ENCODE measurements around the gene CD70. TPM values are rescaled to one million over a fixed set of nuclear protein-coding genes. Genes with fewer than 3 reads are reported as not detected.

The CD70 gene
- total and polyA plus RNA-seq, 2 of the 8 experiments (the other 6 are each of a cell fraction or from before 2014, with no cell fraction given) = 1.3 to 12.0 TPM

DNA sequence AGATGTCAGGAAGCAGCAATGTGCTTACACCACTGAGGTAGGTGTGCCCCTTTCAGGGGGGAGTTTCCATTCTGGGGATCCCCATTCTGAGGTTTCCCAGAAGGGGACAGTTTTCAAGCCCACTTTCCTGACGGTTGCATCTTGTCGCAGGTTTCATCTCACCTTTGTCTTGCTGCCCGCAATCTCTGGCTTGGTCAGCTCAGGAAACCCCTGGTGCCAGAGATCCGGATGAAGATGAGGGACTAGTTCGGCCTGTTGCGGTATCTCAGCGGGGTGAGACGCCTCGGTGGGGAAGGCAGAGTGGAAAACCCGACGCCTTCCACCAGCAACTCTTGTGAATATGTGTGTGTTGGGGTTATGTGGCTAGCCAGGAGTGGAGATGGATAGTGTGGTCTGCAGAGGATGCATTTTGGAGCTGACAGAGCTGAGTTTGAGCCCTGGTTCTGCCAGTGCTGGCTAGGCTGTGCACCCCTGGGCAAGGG lies 47.0 kb downstream of the CD70 start:
- 86% methylated on average over 11 of the region's 11 CpGs; no CpG with 5 or more reads in 1 of the 2 experiments for WGBS, 2 experiments (ENCODE audit: extremely low coverage in 1 of 2, insufficient coverage in 1 of 2, insufficient read length in 1 of 2, insufficient replicate concordance in 2 of 2, low coverage in 1 of 2, low lambda C conversion rate in 2 of 2, missing lambda C conversion rate in 1 of 2)
- H2BK12ac ChIP-seq (ENCODE audit: low read depth, low read length) = no peak overlapping the region
- no peak overlapping the region for H3K23ac ChIP-seq (ENCODE audit: insufficient read length)
- H4K20me1 ChIP-seq (replicated peaks in 1 of 2; ENCODE audit: control insufficient read depth in 1 of 2, insufficient read depth in 2 of 2, low read length in 2 of 2) = no peaks in the 10 kb centered on the region
- H4K5ac ChIP-seq (ENCODE audit: insufficient read length, low read depth, low read length) = no peak overlapping the region
- H3K36me3 ChIP-seq (ENCODE audit: control insufficient read depth in 2 of 4, insufficient read depth in 4 of 4, low read length in 3 of 4) = no peaks in the 10 kb centered on the region
- DNase-seq (ENCODE audit: low read depth in 1 of 2, low spot score in 2 of 2) = no peak
- H3K14ac ChIP-seq (ENCODE audit: insufficient read length) = no peak overlapping the region
- H2BK120ac ChIP-seq (replicated peaks; ENCODE audit: low read depth, low read length) = no peak overlapping the region
- H3K79me1 ChIP-seq (ENCODE audit: low read depth, low read length) = no peaks in the 10 kb centered on the region
- no peak overlapping the region for H2BK5ac ChIP-seq (ENCODE audit: low read depth, low read length)
- no peaks in the 10 kb centered on the region for H3K4me1 ChIP-seq (replicated peaks in 1 of 4; ENCODE audit: control insufficient read depth in 3 of 4, insufficient read depth in 4 of 4, low read length in 3 of 4)
- ChIA-PET POLR2A (ENCODE audit: partially characterized antibody) (no interaction called here), CTCF (ENCODE audit: partially characterized antibody) (interaction anchor here (1.6 kb wide), 1 partner anchor 9 kb away, joined by 5 read pairs; no protein-coding TSS in a partner anchor)
- no peak overlapping the region for H3K18ac ChIP-seq (ENCODE audit: extremely low read depth, low read length)
- H2AFZ ChIP-seq (ENCODE audit: low read length) = no peak overlapping the region; the same call in 1 of the 2 replicates
- H2BK20ac ChIP-seq (ENCODE audit: low read length) = no peak overlapping the region
- no peak for TF ChIP-seq EGR1 (IDR thresholded peaks at IDR 0.05; ENCODE audit: borderline replicate concordance, low read depth, low read length)
- no peak for TF ChIP-seq RAD21 (IDR thresholded peaks at IDR 0.05 in 1 of 2, conservative IDR thresholded peaks at IDR 0.05 in 1 of 2; ENCODE audit: low read depth in 2 of 2, low read length in 2 of 2)
- TF ChIP-seq SP4 (IDR thresholded peaks at IDR 0.05; ENCODE audit: low read length) = no peak
- TF ChIP-seq, protein P1, sequence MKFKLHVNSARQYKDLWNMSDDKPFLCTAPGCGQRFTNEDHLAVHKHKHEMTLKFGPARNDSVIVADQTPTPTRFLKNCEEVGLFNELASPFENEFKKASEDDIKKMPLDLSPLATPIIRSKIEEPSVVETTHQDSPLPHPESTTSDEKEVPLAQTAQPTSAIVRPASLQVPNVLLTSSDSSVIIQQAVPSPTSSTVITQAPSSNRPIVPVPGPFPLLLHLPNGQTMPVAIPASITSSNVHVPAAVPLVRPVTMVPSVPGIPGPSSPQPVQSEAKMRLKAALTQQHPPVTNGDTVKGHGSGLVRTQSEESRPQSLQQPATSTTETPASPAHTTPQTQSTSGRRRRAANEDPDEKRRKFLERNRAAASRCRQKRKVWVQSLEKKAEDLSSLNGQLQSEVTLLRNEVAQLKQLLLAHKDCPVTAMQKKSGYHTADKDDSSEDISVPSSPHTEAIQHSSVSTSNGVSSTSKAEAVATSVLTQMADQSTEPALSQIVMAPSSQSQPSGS (IDR thresholded peaks at IDR 0.05; ENCODE audit: low read length) = no peak
- TF ChIP-seq FOSL1 (IDR thresholded peaks at IDR 0.05; ENCODE audit: insufficient read depth, low read depth, low read length) = no peak
- no peak for TF ChIP-seq EP300 (IDR thresholded peaks at IDR 0.05; ENCODE audit: borderline replicate concordance in 1 of 2, low read depth in 2 of 2, low read length in 2 of 2)
- TF ChIP-seq MAFK (IDR thresholded peaks at IDR 0.05; ENCODE audit: low read depth, low read length) = no peak
- H4K8ac ChIP-seq (ENCODE audit: extremely low read depth, insufficient read depth, low read length) = no peak overlapping the region
- peaks cover 4% of the 10 kb centered on the region in 2 experiments; a peak in 2 of 4 replicates for H3K9me3 ChIP-seq (ENCODE audit: insufficient read depth in 2 of 2, low read depth in 1 of 2, low read length in 1 of 2)
- no peaks in the 10 kb centered on the region for H3K79me2 ChIP-seq (ENCODE audit: control insufficient read depth in 1 of 2, insufficient read depth in 2 of 2, low read length in 2 of 2)
- no peaks in the 10 kb centered on the region for H3K23me2 ChIP-seq (ENCODE audit: low read depth, low read length)
- no peak overlapping the region for H3K4me3 ChIP-seq (ENCODE audit: extremely low read depth in 1 of 4, insufficient read depth in 2 of 4, low read depth in 3 of 4, low read length in 4 of 4)
- no peak overlapping the region for H3K27ac ChIP-seq (ENCODE audit: low read depth, low read length)
- H2BK15ac ChIP-seq (ENCODE audit: low read length) = no peak overlapping the region
- H4K91ac ChIP-seq (replicated peaks; ENCODE audit: insufficient read length, low read length) = no peak overlapping the region
- no peak overlapping the region for H3K4ac ChIP-seq (replicated peaks; ENCODE audit: insufficient read length, low read depth, low read length)
- no peaks in the 10 kb centered on the region for H3K27me3 ChIP-seq (replicated peaks in 1 of 4; ENCODE audit: control insufficient read depth in 3 of 4, extremely low read depth in 1 of 4, insufficient read depth in 3 of 4, low read length in 3 of 4)
- H3K4me2 ChIP-seq (ENCODE audit: insufficient read depth in 1 of 2, low read depth in 2 of 2, low read length in 2 of 2) = no peak overlapping the region
- H3K9ac ChIP-seq (replicated peaks in 1 of 4; ENCODE audit: extremely low read depth in 1 of 4, low read depth in 3 of 4, low read length in 3 of 4) = no peak overlapping the region
- H2AK5ac ChIP-seq (ENCODE audit: low read depth, low read length) = no peak overlapping the region
- H3K56ac ChIP-seq (replicated peaks; ENCODE audit: insufficient read length, low read depth, low read length) = no peak overlapping the region
- FAIRE-seq = no peak
